Stimulated activated CD4-positive, alpha-beta T cell treated with anti-CD3 and anti-CD28 coated beads, Interleukin-2, amount 100 ng/mL, for 48 hours (primary cell): ENCODE measurements around the gene C1QTNF6.

ENCODE experiments used
- DNase-seq, 2 donors: peaks; one replicate each; pipeline ENCODE4 v3.0.0-alpha.2; 2020

Gene C1QTNF6

GRCh38 chr22:37186997-37187522 lies 987 bp downstream of the C1QTNF6 start:
- no peak for DNase-seq

GRCh38 chr22:37186228-37186996 lies 1.6 kb downstream of the C1QTNF6 start:
- DNase-seq, result no peak

- DNase-seq, result no peak
These were observed 2.3 kb downstream of the C1QTNF6 start for GRCh38 chr22:37185646-37186227.

- no peak for DNase-seq
These were observed 3.1 kb downstream of the C1QTNF6 start for GRCh38 chr22:37184816-37185541.

GRCh38 chr22:37184380-37184755 lies 3.7 kb downstream of the C1QTNF6 start:
- DNase-seq, result no peak

GRCh38 chr22:37183432-37184379 lies 4.3 kb downstream of the C1QTNF6 start:
- DNase-seq, result no peak

GRCh38 chr22:37182949-37183245 lies 5.2 kb downstream of the C1QTNF6 start:
- no peak for DNase-seq

GRCh38 chr22:37182101-37182948 lies 5.7 kb downstream of the C1QTNF6 start:
- no peak for DNase-seq

- DNase-seq, result no peak
These were observed 6.4 kb downstream of the C1QTNF6 start for GRCh38 chr22:37181681-37182080.

- DNase-seq, result no peak
These were observed 7.4 kb downstream of the C1QTNF6 start for GRCh38 chr22:37180531-37181231.

GRCh38 chr22:37179622-37180420 lies 8.2 kb downstream of the C1QTNF6 start:
- DNase-seq, result no peak

GRCh38 chr22:37179126-37179470 lies 8.9 kb downstream of the C1QTNF6 start:
- no peak for DNase-seq

- no peak for DNase-seq
These were observed 9.5 kb downstream of the C1QTNF6 start for GRCh38 chr22:37178350-37179125.

- no peak for DNase-seq
These were observed 10.3 kb downstream of the C1QTNF6 start for GRCh38 chr22:37177755-37178154.

- no peak for DNase-seq
These were observed 10.8 kb downstream of the C1QTNF6 start for GRCh38 chr22:37177221-37177620.

- no peak for DNase-seq
These were observed 11.5 kb downstream of the C1QTNF6 start for GRCh38 chr22:37176464-37177061.

GRCh38 chr22:37175414-37176281 lies 12.4 kb downstream of the C1QTNF6 start:
- no peak for DNase-seq

GRCh38 chr22:37174964-37175363 lies 13.1 kb downstream of the C1QTNF6 start:
- DNase-seq, result no peak
